SU-DHL-6 (cell line): ENCODE data around the gene ATP8A1.

ENCODE experiments used
- CTCF ChIP-seq: fragments of 200-600 bp; sonication (generic); IDR thresholded peaks from one replicate; pipeline ENCODE4 v1.5.1; 2017; ENCODE audit warnings: antibody characterized with exemption, mild to moderate bottlenecking, low read length, moderate library complexity; ENCODE audit not compliant: insufficient read depth, poor library complexity, severe bottlenecking
- EZH2phosphoT487 ChIP-seq: fragments of 200-600 bp; sonication (generic), shearing (Covaris generic); conservative IDR thresholded peaks from 2 replicates; pipeline ENCODE4 v1.6.1; 2018; ENCODE audit warnings: mild to moderate bottlenecking, antibody characterized with exemption, low read length, moderate library complexity, mixed read lengths

- no peak for TF ChIP-seq EZH2phosphoT487
- no peak for TF ChIP-seq CTCF
These were observed 295.4 kb downstream of the ATP8A1 start for GRCh38 chr4:42361456-42361855.
